Measurements from ENCODE around the gene TLK1.

The TLK1 gene

DNA sequence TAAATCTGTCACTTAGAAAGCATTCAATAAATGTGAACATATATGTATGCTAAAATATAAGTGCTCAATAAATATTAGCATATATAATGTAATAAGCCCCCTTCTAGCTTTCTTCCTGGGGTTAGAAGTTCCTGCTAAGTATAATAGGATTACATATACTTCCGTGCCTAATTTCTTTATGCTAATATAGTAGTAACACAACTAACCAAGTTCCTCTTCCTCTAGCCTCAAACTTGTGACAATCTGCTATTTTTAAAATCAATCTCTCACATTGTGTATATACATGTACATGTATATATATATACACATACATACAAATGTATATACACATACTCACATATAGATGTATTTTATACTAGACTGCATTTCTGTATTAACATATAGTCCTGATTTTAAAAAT, 32.2 kb downstream of the TLK1 start:
- no peak overlapping the region for H3K4me3 ChIP-seq (ENCODE audit: low read depth, low read length)
- TF ChIP-seq, protein P1, sequence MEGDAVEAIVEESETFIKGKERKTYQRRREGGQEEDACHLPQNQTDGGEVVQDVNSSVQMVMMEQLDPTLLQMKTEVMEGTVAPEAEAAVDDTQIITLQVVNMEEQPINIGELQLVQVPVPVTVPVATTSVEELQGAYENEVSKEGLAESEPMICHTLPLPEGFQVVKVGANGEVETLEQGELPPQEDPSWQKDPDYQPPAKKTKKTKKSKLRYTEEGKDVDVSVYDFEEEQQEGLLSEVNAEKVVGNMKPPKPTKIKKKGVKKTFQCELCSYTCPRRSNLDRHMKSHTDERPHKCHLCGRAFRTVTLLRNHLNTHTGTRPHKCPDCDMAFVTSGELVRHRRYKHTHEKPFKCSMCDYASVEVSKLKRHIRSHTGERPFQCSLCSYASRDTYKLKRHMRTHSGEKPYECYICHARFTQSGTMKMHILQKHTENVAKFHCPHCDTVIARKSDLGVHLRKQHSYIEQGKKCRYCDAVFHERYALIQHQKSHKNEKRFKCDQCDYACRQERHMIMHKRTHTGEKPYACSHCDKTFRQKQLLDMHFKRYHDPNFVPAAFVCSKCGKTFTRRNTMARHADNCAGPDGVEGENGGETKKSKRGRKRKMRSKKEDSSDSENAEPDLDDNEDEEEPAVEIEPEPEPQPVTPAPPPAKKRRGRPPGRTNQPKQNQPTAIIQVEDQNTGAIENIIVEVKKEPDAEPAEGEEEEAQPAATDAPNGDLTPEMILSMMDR (IDR thresholded peaks at IDR 0.05; ENCODE audit: borderline replicate concordance, insufficient read depth, low read depth, low read length), result no peak

DNA sequence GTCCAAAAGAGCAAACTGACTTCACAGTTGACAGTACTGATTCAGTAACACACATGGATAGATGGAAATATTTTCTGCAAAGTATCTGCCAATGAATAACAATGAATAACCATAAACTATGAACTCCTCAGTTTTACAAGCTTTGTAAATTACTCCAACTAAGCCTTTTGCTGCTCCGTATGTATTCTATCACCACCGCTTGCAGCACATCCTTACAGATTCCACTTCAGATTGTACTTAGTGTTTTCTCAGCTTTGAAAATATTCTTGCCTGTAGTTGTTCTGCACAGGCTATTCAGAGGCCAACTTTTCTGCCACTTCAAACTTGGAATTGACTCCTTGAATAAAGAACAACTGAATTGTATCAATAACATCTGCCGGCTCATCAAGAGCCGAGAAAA, 36.2 kb downstream of the TLK1 start:
- TF ChIP-seq, protein P1 (IDR thresholded peaks at IDR 0.05; ENCODE audit: borderline replicate concordance, insufficient read depth, low read depth, low read length), result no peak
- H3K4me3 ChIP-seq (ENCODE audit: low read depth, low read length), result no peak overlapping the region

DNA sequence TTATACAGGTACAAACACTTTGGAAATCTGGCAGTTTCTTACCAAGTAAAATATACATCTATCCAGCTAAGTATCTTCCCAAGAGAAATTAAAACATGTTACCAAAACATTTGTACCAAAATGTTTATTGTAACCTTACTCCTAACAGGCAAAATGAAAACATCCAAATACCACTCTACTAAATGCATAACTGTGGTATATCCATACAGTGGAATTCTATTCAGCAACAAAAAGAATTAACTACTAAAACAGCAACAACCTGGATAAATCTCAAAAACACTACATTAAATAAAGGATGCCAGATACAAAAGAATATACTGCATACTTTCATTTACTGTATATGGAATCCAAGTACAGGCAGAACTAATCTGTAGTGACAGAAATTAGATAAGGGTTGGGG, 51.1 kb downstream of the TLK1 start:
- H3K4me3 ChIP-seq (ENCODE audit: low read depth, low read length), result no peak overlapping the region
- TF ChIP-seq, protein P1 (IDR thresholded peaks at IDR 0.05; ENCODE audit: borderline replicate concordance, insufficient read depth, low read depth, low read length), result no peak

DNA sequence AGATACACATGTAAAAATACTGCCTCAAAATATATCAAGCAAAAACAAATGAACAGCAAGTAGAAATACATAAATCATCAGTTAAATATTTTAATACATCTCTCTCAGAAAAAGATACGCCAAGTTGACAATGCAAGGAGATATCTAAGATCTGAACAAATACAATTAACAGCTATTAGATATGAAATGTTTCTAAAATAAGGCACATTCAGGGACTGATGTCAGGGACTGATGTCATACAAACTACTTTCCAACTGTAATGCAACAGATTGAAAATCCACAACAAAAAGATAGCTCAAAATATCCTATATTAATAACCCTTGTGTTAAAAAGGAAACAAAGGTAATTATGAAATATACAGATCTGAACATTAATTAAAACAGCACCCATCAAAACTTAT, 51.7 kb downstream of the TLK1 start:
- H3K4me3 ChIP-seq (ENCODE audit: low read depth, low read length), result no peak overlapping the region
- TF ChIP-seq, protein P1 (IDR thresholded peaks at IDR 0.05; ENCODE audit: borderline replicate concordance, insufficient read depth, low read depth, low read length), result no peak

DNA sequence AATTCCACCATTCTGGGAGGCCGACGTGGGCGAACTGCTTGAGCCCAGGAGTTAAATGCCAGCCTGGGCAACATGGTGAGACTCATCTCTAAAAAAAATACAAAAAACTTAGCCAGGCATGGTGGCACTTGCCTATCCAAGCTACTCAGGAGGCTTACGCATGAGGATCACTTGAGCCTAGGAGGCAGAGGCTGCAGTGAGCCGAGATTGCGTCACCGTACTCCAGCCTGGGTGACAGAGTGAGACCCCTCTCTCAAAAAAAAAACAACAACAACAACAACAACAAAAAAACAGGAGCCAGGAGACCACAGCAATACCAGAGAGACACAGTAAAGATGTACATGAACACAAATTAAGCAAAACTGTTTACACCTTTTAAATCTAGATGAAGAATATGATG, 52.9 kb downstream of the TLK1 start:
- H3K4me3 ChIP-seq (ENCODE audit: low read depth, low read length), result no peak overlapping the region
- TF ChIP-seq, protein P1 (IDR thresholded peaks at IDR 0.05; ENCODE audit: borderline replicate concordance, insufficient read depth, low read depth, low read length), result no peak

DNA sequence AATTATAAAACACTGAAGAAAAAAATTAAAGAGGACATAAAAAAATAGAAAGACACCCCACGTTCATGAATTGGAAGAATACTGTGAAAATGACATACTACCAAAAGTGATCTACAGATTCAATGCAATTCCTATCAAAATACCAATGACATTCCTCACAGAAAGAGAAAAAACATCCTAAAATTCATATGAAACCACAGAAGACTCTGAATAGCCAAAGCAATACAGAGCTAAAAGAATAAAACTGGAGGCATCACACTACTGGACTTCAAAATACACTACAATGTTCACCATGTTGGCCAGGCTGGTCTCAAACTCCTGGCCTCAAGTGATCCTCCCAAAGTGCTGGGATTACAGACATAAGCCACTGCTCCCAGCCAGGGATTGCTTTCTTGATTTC, 56.3 kb downstream of the TLK1 start:
- TF ChIP-seq, protein P1 (IDR thresholded peaks at IDR 0.05; ENCODE audit: borderline replicate concordance, insufficient read depth, low read depth, low read length), result no peak
- H3K4me3 ChIP-seq (ENCODE audit: low read depth, low read length), result no peak overlapping the region

DNA sequence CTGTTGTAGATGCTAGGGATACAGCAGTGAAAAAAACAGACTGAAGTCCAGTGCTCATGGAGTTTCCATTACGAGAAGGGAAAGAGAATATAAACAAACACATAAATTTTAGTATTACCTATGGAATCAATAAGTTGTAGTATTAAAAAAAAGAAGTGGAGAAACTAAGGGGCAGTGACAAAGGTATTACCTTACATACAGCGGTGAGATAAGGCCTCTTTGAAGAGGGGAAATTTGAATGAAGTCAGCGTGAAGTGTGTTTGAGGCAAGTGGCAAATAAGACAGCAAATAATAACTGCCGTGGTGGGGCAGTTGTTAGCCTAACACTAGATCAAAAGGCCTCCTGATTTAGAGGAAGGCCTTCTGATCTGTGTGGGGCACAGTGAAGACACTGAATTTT, 57.9 kb downstream of the TLK1 start:
- H3K4me3 ChIP-seq (ENCODE audit: low read depth, low read length), result no peak overlapping the region
- TF ChIP-seq, protein P1 (IDR thresholded peaks at IDR 0.05; ENCODE audit: borderline replicate concordance, insufficient read depth, low read depth, low read length), result no peak
